Thyroid gland (tissue), 4 donors: ENCODE measurements around the gene DYNC2I2. TPM values are rescaled to one million over a fixed set of nuclear protein-coding genes. Genes with fewer than 3 reads are reported as not detected.

ENCODE experiments used
- DNase-seq, 2 donors: peaks; one replicate each; pipeline ENCODE4 v3.0.0-alpha.2; 2019
- H3K27ac ChIP-seq, 3 donors: fragments of 200-600 bp; sonication (generic); 1 replicate in 2 of 3; 2 replicates in 1 of 3; pipeline ENCODE4 v1.5.1; 2016 to 2019; ENCODE audit warnings: mild to moderate bottlenecking in 1 of 3, moderate library complexity in 1 of 3
- H3K27me3 ChIP-seq: fragments of 200-600 bp; sonication (generic); one replicate; pipeline ENCODE4 v1.5.1; 2019
- H3K36me3 ChIP-seq, 2 donors: fragments of 200-600 bp; sonication (generic); one replicate each; pipeline ENCODE4 v1.5.1; 2016 to 2019
- H3K4me1 ChIP-seq, 2 donors: fragments of 200-600 bp; sonication (generic); one replicate each; pipeline ENCODE4 v1.5.1; 2017 to 2019
- H3K4me3 ChIP-seq, 3 donors: fragments of 200-600 bp; sonication (generic); replicated peaks in 1 of 3; 1 replicate in 2 of 3; 2 replicates in 1 of 3; pipeline ENCODE4 v1.5.1; 2016; ENCODE audit warnings: mild to moderate bottlenecking in 1 of 3
- H3K9me3 ChIP-seq: fragments of 200-600 bp; sonication (generic); one replicate; pipeline ENCODE4 v1.5.1; 2017
- CTCF ChIP-seq, 6 experiments: fragments of 200-600 bp in 3 of 6; fragments of 450-650 bp in 3 of 6; sonication (generic) in 3 of 6; IDR thresholded peaks; one replicate each; pipeline ENCODE4 v1.5.1; 2016 to 2019; ENCODE audit warnings: antibody characterized with exemption in 6 of 6, mild to moderate bottlenecking in 2 of 6, inconsistent platforms in 1 of 6, moderate library complexity in 1 of 6
- POLR2A ChIP-seq, 2 donors: fragments of 450-650 bp; IDR thresholded peaks; one replicate each; pipeline ENCODE4 v1.6.1; 2017; ENCODE audit warnings: antibody characterized with exemption in 2 of 2, mild to moderate bottlenecking in 2 of 2, moderate library complexity in 1 of 2
- WGBS, 2 donors: methylation state at CpG; one replicate each; pipeline ENCODE4 v1.1.5; 2017; 5-methylcytosine and 5-hydroxymethylcytosine counted together
- intact Hi-C: fragments of 100-400 bp; cut with DNase I; formaldehyde crosslinking; loops from one replicate; pipeline ENCODE4 v1.15.1; 2023
- total RNA-seq, 4 donors: library from RNA; depleted of rRNA; stranded (reverse); fragments of >200 nt; gene quantifications; one replicate each; pipeline ENCODE4 v1.2.3, GENCODE V29; 2016

DYNC2I2 gene
- total RNA-seq, 4 donors from 2014 or later = 86.1 to 179 (median 132) TPM

GRCh38 chr9:128600099-128600498 lies 56.5 kb downstream of the DYNC2I2 start:
- Histone ChIP-seq H3K4me3 (no peak overlapping the region), H3K36me3 (peaks cover 71 to 76% of the 10 kb centered on the region in 2 donors), H3K27ac (no peak overlapping the region), H3K9me3 (no peaks in the 10 kb centered on the region), H3K4me1 (no peaks in the 10 kb centered on the region), H3K27me3 (no peaks in the 10 kb centered on the region)
- WGBS, 2 donors = 81 to 83% methylated on average over 4 of the region's 4 CpGs
- no peak for DNase-seq
- intact Hi-C loops = no loop called here
- TF ChIP-seq CTCF (IDR thresholded peaks at IDR 0.05) (no peak), POLR2A (IDR thresholded peaks at IDR 0.05) (no peak)

DNA sequence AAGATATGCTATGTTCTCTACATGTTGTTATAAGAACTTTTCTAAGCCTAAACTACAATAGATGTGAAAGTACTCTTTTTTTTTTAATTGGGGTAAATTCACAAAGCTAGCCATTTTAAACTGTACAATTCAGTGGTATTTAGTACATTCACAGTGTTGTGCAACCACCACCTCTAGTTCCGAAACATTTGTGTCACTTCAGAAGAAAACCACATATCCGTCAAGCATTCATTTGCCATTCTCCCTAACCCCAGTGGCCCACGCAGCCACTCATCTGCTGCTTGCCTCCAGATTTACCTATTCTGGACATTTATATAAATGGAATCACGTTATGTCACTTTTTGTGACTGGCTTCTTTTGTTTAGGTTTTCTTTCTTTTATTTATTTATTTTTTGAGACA lies 61.2 kb downstream of the DYNC2I2 start:
- DNase-seq = no peak
- no peaks in the 10 kb centered on the region for H3K27me3 ChIP-seq
- H3K27ac ChIP-seq = no peak overlapping the region
- peaks cover 86 to 96% of the 10 kb centered on the region in 2 donors for H3K36me3 ChIP-seq
- H3K9me3 ChIP-seq = no peaks in the 10 kb centered on the region
- 96 to 98% methylated on average over 4 of the region's 4 CpGs for WGBS, 2 donors
- intact Hi-C loops = no loop called here
- H3K4me3 ChIP-seq = no peak overlapping the region
- no peaks in the 10 kb centered on the region for H3K4me1 ChIP-seq
- no peak for TF ChIP-seq CTCF (IDR thresholded peaks at IDR 0.05)
- no peak for TF ChIP-seq POLR2A (IDR thresholded peaks at IDR 0.05)

- no peak for DNase-seq
- H3K27me3 ChIP-seq = no peaks in the 10 kb centered on the region
Observed at GRCh38 chr9:128593856-128594255, 62.8 kb downstream of the DYNC2I2 start.

DNA sequence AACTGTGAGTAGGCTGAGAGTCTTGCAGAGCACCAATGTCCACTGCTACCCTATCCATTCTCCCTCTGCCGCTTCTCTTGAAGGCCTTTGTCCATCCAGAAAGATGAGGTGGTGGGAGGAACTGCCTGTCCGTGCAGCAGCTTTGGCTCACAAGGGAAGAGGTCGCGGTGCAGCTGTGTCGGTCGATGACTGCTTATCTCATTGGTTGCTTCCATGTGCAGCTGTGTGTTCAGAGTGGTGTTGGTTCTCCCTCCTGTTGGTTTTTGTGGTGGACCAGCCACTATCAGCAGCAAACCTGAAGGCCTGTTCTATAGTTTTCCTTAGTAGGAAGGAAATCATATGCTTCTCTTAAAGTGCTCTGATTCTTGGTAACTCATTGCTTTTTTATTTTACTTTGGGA lies 63.6 kb downstream of the DYNC2I2 start:
- TF ChIP-seq CTCF (IDR thresholded peaks at IDR 0.05) (no peak), POLR2A (IDR thresholded peaks at IDR 0.05) (no peak)
- 88 to 89% methylated on average over 6 of the region's 6 CpGs for WGBS, 2 donors
- peaks cover 75 to 92% of the 10 kb centered on the region in 2 donors for H3K36me3 ChIP-seq
- H3K4me3 ChIP-seq = no peak overlapping the region
- no peaks in the 10 kb centered on the region for H3K4me1 ChIP-seq
- no peak overlapping the region for H3K27ac ChIP-seq
- no peak for DNase-seq
- H3K27me3 ChIP-seq = no peaks in the 10 kb centered on the region
- H3K9me3 ChIP-seq = no peaks in the 10 kb centered on the region
- intact Hi-C loops = no loop called here

More at GRCh38 chr9:128593856-128594255, 62.8 kb downstream of the DYNC2I2 start:
- intact Hi-C loops = no loop called here
- no peak overlapping the region for H3K4me3 ChIP-seq
- no peaks in the 10 kb centered on the region for H3K4me1 ChIP-seq
- TF ChIP-seq CTCF (IDR thresholded peaks at IDR 0.05) (no peak), POLR2A (IDR thresholded peaks at IDR 0.05) (no peak)
- H3K27ac ChIP-seq = no peak overlapping the region
- peaks cover 78 to 92% of the 10 kb centered on the region in 2 donors for H3K36me3 ChIP-seq
- H3K9me3 ChIP-seq = no peaks in the 10 kb centered on the region
- 93% methylated on average over 9 of the region's 9 CpGs for WGBS, 2 donors

DNA sequence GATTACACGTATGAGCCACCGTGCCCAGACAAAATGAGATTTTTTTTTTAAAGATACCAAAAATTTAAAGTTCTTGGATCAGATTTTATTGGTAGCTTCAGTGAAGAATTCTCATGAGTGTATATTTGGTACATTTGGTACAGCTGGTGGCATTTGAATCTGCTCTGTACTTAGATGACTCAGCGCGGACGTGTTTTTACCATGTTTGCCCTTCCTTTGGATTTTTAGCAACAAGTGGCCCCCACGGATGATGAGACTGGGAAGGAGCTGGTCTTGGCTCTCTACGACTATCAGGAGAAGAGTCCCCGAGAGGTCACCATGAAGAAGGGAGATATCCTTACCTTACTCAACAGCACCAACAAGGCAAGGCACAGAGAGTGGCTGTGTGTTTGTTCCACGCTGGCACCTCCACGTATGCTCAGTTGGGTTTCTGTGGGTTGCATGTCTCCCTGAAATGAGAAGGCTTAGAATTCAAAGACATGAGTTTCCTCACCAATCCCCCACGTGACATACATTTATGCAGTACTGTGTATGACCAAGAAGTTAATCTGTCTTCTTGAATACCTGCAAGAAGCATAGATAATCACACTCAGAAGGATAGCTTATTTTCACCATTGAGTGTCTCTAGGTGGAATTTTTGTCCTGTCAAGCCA lies 67.9 kb downstream of the DYNC2I2 start:
- Histone ChIP-seq H3K4me3 (no peak overlapping the region), H3K27me3 (no peaks in the 10 kb centered on the region), H3K9me3 (no peaks in the 10 kb centered on the region), H3K36me3 (peaks cover 77 to 97% of the 10 kb centered on the region in 2 donors), H3K27ac (no peak overlapping the region), H3K4me1 (no peaks in the 10 kb centered on the region)
- no peak for DNase-seq
- TF ChIP-seq CTCF (IDR thresholded peaks at IDR 0.05) (no peak), POLR2A (IDR thresholded peaks at IDR 0.05) (no peak)
- 92 to 96% methylated on average over 11 of the region's 11 CpGs for WGBS, 2 donors
- intact Hi-C loops = no loop called here
